Measurements from ENCODE around the gene CFTR.
"Not testable (repeated sequence)": the region's sequence is repeated elsewhere in the genome, so short reads cannot be mapped to it uniquely, and the experiment has no call there.

CFTR gene

GRCh38 chr7:117505238-117505637 lies 25.4 kb downstream of the CFTR start:
- no peak for DNase-seq

GRCh38 chr7:117508676-117509075 lies 28.9 kb downstream of the CFTR start:
- DNase-seq, result no peak

- DNase-seq, result not testable (repeated sequence)
Measured at GRCh38 chr7:117517194-117517593, 37.4 kb downstream of the CFTR start.

GRCh38 chr7:117530390-117530789 lies 50.6 kb downstream of the CFTR start:
- no peak for DNase-seq

- DNase-seq, result no peak
Measured at GRCh38 chr7:117531595-117532244, 51.9 kb downstream of the CFTR start.

- DNase-seq, result no peak
Measured at GRCh38 chr7:117538053-117538452, 58.2 kb downstream of the CFTR start.

GRCh38 chr7:117544061-117544460 lies 64.2 kb downstream of the CFTR start:
- DNase-seq, result no peak

GRCh38 chr7:117548035-117548434 lies 68.2 kb downstream of the CFTR start:
- DNase-seq, result no peak

- DNase-seq, result no peak
Measured at GRCh38 chr7:117550625-117551024, 70.8 kb downstream of the CFTR start.

- DNase-seq, result no peak
Measured at GRCh38 chr7:117552660-117553059, 72.8 kb downstream of the CFTR start.

- no peak for DNase-seq
Measured at GRCh38 chr7:117555260-117555659, 75.4 kb downstream of the CFTR start.

GRCh38 chr7:117559391-117559790 lies 79.6 kb downstream of the CFTR start:
- DNase-seq, result no peak

GRCh38 chr7:117560030-117560429 lies 80.2 kb downstream of the CFTR start:
- DNase-seq, result no peak

GRCh38 chr7:117562759-117563158 lies 82.9 kb downstream of the CFTR start:
- no peak for DNase-seq

- DNase-seq, result no peak
Measured at GRCh38 chr7:117564080-117564479, 84.3 kb downstream of the CFTR start.

GRCh38 chr7:117564627-117565026 lies 84.8 kb downstream of the CFTR start:
- DNase-seq, result no peak

GRCh38 chr7:117565226-117565625 lies 85.4 kb downstream of the CFTR start:
- DNase-seq, result no peak

GRCh38 chr7:117567781-117568180 lies 88.0 kb downstream of the CFTR start:
- DNase-seq, result no peak

- no peak for DNase-seq
Measured at GRCh38 chr7:117572856-117573620, 93.2 kb downstream of the CFTR start.

GRCh38 chr7:117581424-117581823 lies 101.6 kb downstream of the CFTR start:
- no peak for DNase-seq

- no peak for DNase-seq
Measured at GRCh38 chr7:117582219-117582704, 102.4 kb downstream of the CFTR start.

GRCh38 chr7:117587931-117588330 lies 108.1 kb downstream of the CFTR start:
- no peak for DNase-seq

GRCh38 chr7:117588352-117588794 lies 108.5 kb downstream of the CFTR start:
- DNase-seq, result no peak

- DNase-seq, result no peak
Measured at GRCh38 chr7:117590191-117590590, 110.4 kb downstream of the CFTR start.
